HepG2 (cell line): ENCODE results near the gene NOTUM. TPM values are rescaled to one million over a fixed set of nuclear protein-coding genes. Genes with fewer than 3 reads are reported as not detected.

ENCODE experiments used
- BATF2 ChIP-seq: sonication (generic); formaldehyde crosslinking; IDR thresholded peaks from 2 replicates; pipeline ENCODE4 v1.8.0; 2022; ENCODE audit warnings: mild to moderate bottlenecking, missing genetic modification reagents, moderate library complexity
- BRCA1 ChIP-seq: sonication (generic); formaldehyde crosslinking; IDR thresholded peaks from 2 replicates; pipeline ENCODE4 v1.4.0; 2020; ENCODE audit warnings: missing genetic modification reagents
- DR1 ChIP-seq: sonication (generic); formaldehyde crosslinking; IDR thresholded peaks from 2 replicates; pipeline ENCODE4 v1.8.0; 2021; ENCODE audit warnings: mild to moderate bottlenecking, missing genetic modification reagents, inconsistent platforms
- E2F5 ChIP-seq: sonication (generic); formaldehyde crosslinking; conservative IDR thresholded peaks from 2 replicates; pipeline ENCODE4 v1.4.0; 2020; ENCODE audit warnings: missing genetic modification reagents
- GABPB1 ChIP-seq: IDR thresholded peaks from 2 replicates; pipeline ENCODE4 v1.6.1; 2016; ENCODE audit warnings: mild to moderate bottlenecking, missing genetic modification reagents, moderate library complexity, missing compliant biosample characterization
- HDAC1 ChIP-seq: sonication (generic); formaldehyde crosslinking; IDR thresholded peaks from 2 replicates; pipeline ENCODE4 v1.5.1; 2020; ENCODE audit warnings: mild to moderate bottlenecking, missing genetic modification reagents
- HOXD1 ChIP-seq: sonication (generic); formaldehyde crosslinking; IDR thresholded peaks from 2 replicates; pipeline ENCODE4 v1.5.0; 2020; ENCODE audit warnings: missing genetic modification reagents
- KLF12 ChIP-seq: sonication (generic); formaldehyde crosslinking; IDR thresholded peaks from 2 replicates; pipeline ENCODE4 v1.4.0; 2020; ENCODE audit warnings: missing genetic modification reagents, borderline replicate concordance
- PATZ1 ChIP-seq: sonication (generic); formaldehyde crosslinking; IDR thresholded peaks from 2 replicates; pipeline ENCODE4 v1.4.0; 2020; ENCODE audit warnings: missing genetic modification reagents
- SOX5 ChIP-seq: IDR thresholded peaks from 2 replicates; pipeline ENCODE4 v1.6.1; 2016; ENCODE audit warnings: borderline replicate concordance
- SP1 ChIP-seq, 2 experiments: fragments of 450-650 bp in 1 of 2; sonication (generic) in 1 of 2; formaldehyde crosslinking in 1 of 2; IDR thresholded peaks; 2 replicates each; pipeline versions ENCODE4 v1.4.0 to v1.6.1; 2016 to 2020; ENCODE audit warnings: missing genetic modification reagents in 1 of 2
- SP4 ChIP-seq: sonication (generic); formaldehyde crosslinking; IDR thresholded peaks from 2 replicates; pipeline ENCODE4 v1.8.1; 2023; ENCODE audit warnings: mild to moderate bottlenecking, missing genetic modification reagents
- SRF ChIP-seq: IDR thresholded peaks from 2 replicates; pipeline ENCODE4 v1.6.1; 2011; ENCODE audit warnings: mild to moderate bottlenecking, low read depth, low read length, moderate library complexity
- SUZ12 ChIP-seq: fragments of 150-350 bp; IDR thresholded peaks from 2 replicates; pipeline ENCODE4 v1.6.1; 2014; ENCODE audit warnings: low read depth, low read length
- TFAP4 ChIP-seq: sonication (generic); IDR thresholded peaks from 2 replicates; pipeline ENCODE4 v1.6.1; 2016; ENCODE audit warnings: low read depth, borderline replicate concordance
- ZC3H13 ChIP-seq: sonication (generic); formaldehyde crosslinking; IDR thresholded peaks from 2 replicates; pipeline ENCODE4 v1.8.1; 2023; ENCODE audit warnings: mild to moderate bottlenecking, missing genetic modification reagents, moderate library complexity
- ZNF574 ChIP-seq: sonication (generic); formaldehyde crosslinking; IDR thresholded peaks from 2 replicates; pipeline ENCODE4 v1.4.0; 2020; ENCODE audit warnings: missing genetic modification reagents
- ZNF784 ChIP-seq: sonication (generic); formaldehyde crosslinking; IDR thresholded peaks from 2 replicates; pipeline ENCODE4 v1.5.1; 2020; ENCODE audit warnings: missing genetic modification reagents, mild to moderate bottlenecking, borderline replicate concordance
- ZNF816 ChIP-seq: sonication (generic); formaldehyde crosslinking; IDR thresholded peaks from 2 replicates; pipeline ENCODE4 v1.8.0; 2022; ENCODE audit warnings: missing genetic modification reagents, mild to moderate bottlenecking, borderline replicate concordance
- polyA plus RNA-seq, 8 experiments: library from polyadenylated mRNA; depleted of rRNA in 3 of 8; stranded (reverse) in 7 of 8; unstranded in 1 of 8; fragments of >200 nt; fragmentation: Illumina TruSeq in 4 of 8; extraction: Trizol in 4 of 8; gene quantifications; 2 replicates each; pipeline versions ENCODE4 v1.2.1 to v1.2.3, GENCODE V29; 2011 to 2016; ENCODE audit warnings: low read depth in 4 of 8, missing spikeins in 1 of 8, mixed read lengths in 1 of 8; ENCODE audit not compliant: insufficient read depth in 1 of 8
- total RNA-seq, 5 experiments: library from RNA; depleted of rRNA; stranded (reverse); fragments of >200 nt; fragmentation: Illumina TruSeq; extraction: Trizol; gene quantifications; 2 replicates each; pipeline ENCODE4 v1.2.3, GENCODE V29; 2016; ENCODE audit warnings: low read depth in 1 of 5

The NOTUM gene
- total and polyA plus RNA-seq, 2 of the 13 experiments (the other 11 are each of a cell fraction or from before 2014, with no cell fraction given): 150 to 160 TPM

- 0 out of 2 replicates have a peak, but pooled peaks have one; percentile 22 for TF ChIP-seq ZNF816 (CRISPR knock-in tag)
- no peak for TF ChIP-seq SP1 (IDR thresholded peaks at IDR 0.05)
- TF ChIP-seq SP1 (CRISPR knock-in tag; IDR thresholded peaks at IDR 0.05): peak; percentile 87
- peak; percentile 66 for TF ChIP-seq GABPB1 (CRISPR knock-in tag)
- TF ChIP-seq BATF2 (CRISPR knock-in tag): no peak
- no peak for TF ChIP-seq SRF
- 0 out of 2 replicates have a peak, but pooled peaks have one; percentile 25 for TF ChIP-seq DR1
- peak; percentile 40; the same call in 1 of the 2 replicates for TF ChIP-seq SP4 (CRISPR knock-in tag)
- peak; percentile 34; the same call in 1 of the 2 replicates for TF ChIP-seq PATZ1 (CRISPR knock-in tag)
- TF ChIP-seq E2F5 (CRISPR knock-in tag): no peak
- peak; percentile 73; the same call in 1 of the 2 replicates for TF ChIP-seq TFAP4
- TF ChIP-seq ZNF784 (CRISPR knock-in tag): no peak
- TF ChIP-seq ZNF574: peak; percentile 5; the same call in 1 of the 2 replicates
- no peak for TF ChIP-seq BRCA1 (CRISPR knock-in tag)
- peak; percentile 67; the same call in 1 of the 2 replicates for TF ChIP-seq ZC3H13 (CRISPR knock-in tag)
- no peak for TF ChIP-seq SUZ12
- peak; percentile 56; the same call in 1 of the 2 replicates for TF ChIP-seq HDAC1 (CRISPR knock-in tag)
- no peak for TF ChIP-seq SOX5 (CRISPR knock-in tag)
- TF ChIP-seq KLF12: no peak
- TF ChIP-seq HOXD1 (CRISPR knock-in tag): no peak
These were observed 49.6 kb downstream of the NOTUM start, which contains the start of gene PCYT2 (continued) for GRCh38 chr17:81911277-81911961.
